NCI-H1417 (cell line): Measurements from ENCODE around the gene TMF1.

ENCODE experiments used
- DNase-seq, 3 experiments: peaks; one replicate each; lab custom pipeline; 2025; lab: John Stamatoyannopoulos, UW

Gene TMF1

GRCh38 chr3:69051756-69052471, at the start of gene TMF1:
TSS of gene TMF1 (minus strand) at chr3:69052333. CDS start at chr3:69052086, 247 bp downstream.
- no peak for DNase-seq

- no peak for DNase-seq
Measured at GRCh38 chr3:69099576-69099975, 47.4 kb upstream of the TMF1 start.

- DNase-seq = no peak
Measured at GRCh38 chr3:69097407-69098086, 45.4 kb upstream of the TMF1 start.

- no peak for DNase-seq
Measured at GRCh38 chr3:69096299-69096698, 44.2 kb upstream of the TMF1 start.

- DNase-seq = no peak
Measured at GRCh38 chr3:69095636-69096035, 43.5 kb upstream of the TMF1 start.

- DNase-seq = no peak
Measured at GRCh38 chr3:69094467-69095205, 42.5 kb upstream of the TMF1 start.

GRCh38 chr3:69092030-69092516, 39.9 kb upstream of the TMF1 start:
- DNase-seq = no peak

- no peak for DNase-seq
Measured at GRCh38 chr3:69091389-69092029, 39.4 kb upstream of the TMF1 start.

- DNase-seq = no peak
Measured at GRCh38 chr3:69090021-69090420, 37.9 kb upstream of the TMF1 start.

- no peak for DNase-seq
Measured at GRCh38 chr3:69088063-69088462, 35.9 kb upstream of the TMF1 start.

GRCh38 chr3:69087030-69087791, 35.1 kb upstream of the TMF1 start:
- DNase-seq = no peak

GRCh38 chr3:69085833-69086722, 33.9 kb upstream of the TMF1 start:
- peak; percentile 3 to 62 (median 26) for DNase-seq

- peak in 2 of 3 experiments; percentile 4 to 26 for DNase-seq
Measured at GRCh38 chr3:69085168-69085832, 33.2 kb upstream of the TMF1 start.

- peak; percentile 73 to 81 (median 79) for DNase-seq
Measured at GRCh38 chr3:69084326-69085167, 32.4 kb upstream of the TMF1 start, which contains the start of gene ARL6IP5. TSS of gene ARL6IP5 (plus strand) at chr3:69084937. CDS start at chr3:69085048, 111 bp downstream.

- no peak for DNase-seq
Measured at GRCh38 chr3:69082805-69083204, 30.7 kb upstream of the TMF1 start.

- DNase-seq = no peak
Measured at GRCh38 chr3:69082361-69082760, 30.2 kb upstream of the TMF1 start.

GRCh38 chr3:69081583-69082262, 29.6 kb upstream of the TMF1 start:
- no peak for DNase-seq
